ENCODE results near the gene DYNLT2B. TPM values are rescaled to one million over a fixed set of nuclear protein-coding genes. Genes with fewer than 3 reads are reported as not detected.
"Not testable (repeated sequence)": the region's sequence is repeated elsewhere in the genome, so short reads cannot be mapped to it uniquely, and the experiment has no call there.

Gene DYNLT2B
- 24.6 and 38.7 TPM in 2 replicates for total RNA-seq
- polyA plus RNA-seq, result 81.7 and 86.5 TPM in 2 replicates

- Histone ChIP-seq H3K9me3 (ENCODE audit: low read depth) (no peaks in the 10 kb centered on the region), H3K27me3 (no peaks in the 10 kb centered on the region), H3K36me3 (no peaks in the 10 kb centered on the region), H3K4me3 (peak within 1 kb of the TSS; percentile 81), H3K27ac (peak within 1 kb of the TSS; percentile 85), H3K4me1 (ENCODE audit: low read depth) (no peaks in the 10 kb centered on the region)
- DNase-seq (ENCODE audit: low read depth in 1 of 2, low spot score in 1 of 2), result peak; percentile 93 to 94
- TF ChIP-seq CTCF (IDR thresholded peaks at IDR 0.05; ENCODE audit: low read depth, low read length), result no peak
These were observed at the start of gene DYNLT2B for GRCh38 chr3:196317687-196318467. DYNLT2B (minus strand) TSS chr3:196318240; CDS start chr3:196318152, 88 bp downstream.

- Histone ChIP-seq H3K9me3 (ENCODE audit: low read depth) (no peaks in the 10 kb centered on the region), H3K4me1 (ENCODE audit: low read depth) (no peaks in the 10 kb centered on the region), H3K4me3 (no peak overlapping the region), H3K36me3 (peaks cover 38% of the 10 kb centered on the region), H3K27ac (peak overlapping the region; percentile 43), H3K27me3 (no peaks in the 10 kb centered on the region)
- TF ChIP-seq CTCF (IDR thresholded peaks at IDR 0.05; ENCODE audit: low read depth, low read length), result no peak
- no peak for DNase-seq (ENCODE audit: low read depth in 1 of 2, low spot score in 1 of 2)
These were observed 47.7 kb upstream of the DYNLT2B start for GRCh38 chr3:196365736-196366135.

- peak in 1 of 2 donors; percentile 17 for DNase-seq (ENCODE audit: low read depth in 1 of 2, low spot score in 1 of 2)
- Histone ChIP-seq H3K4me3 (no peak overlapping the region), H3K9me3 (ENCODE audit: low read depth) (no peaks in the 10 kb centered on the region), H3K36me3 (peaks cover 58% of the 10 kb centered on the region), H3K27me3 (no peaks in the 10 kb centered on the region), H3K27ac (no peak overlapping the region), H3K4me1 (ENCODE audit: low read depth) (no peaks in the 10 kb centered on the region)
- TF ChIP-seq CTCF (IDR thresholded peaks at IDR 0.05; ENCODE audit: low read depth, low read length), result no peak
These were observed 42.5 kb upstream of the DYNLT2B start for GRCh38 chr3:196360586-196360985.

- H3K4me1 ChIP-seq (ENCODE audit: low read depth); DNase-seq (ENCODE audit: low read depth in 1 of 2, low spot score in 1 of 2); H3K27ac ChIP-seq; H3K4me3 ChIP-seq; H3K9me3 ChIP-seq (ENCODE audit: low read depth); H3K27me3 ChIP-seq: not testable (repeated sequence)
- peaks cover 64% of the 10 kb centered on the region for H3K36me3 ChIP-seq
These were observed 40.5 kb upstream of the DYNLT2B start for GRCh38 chr3:196358540-196358939.

GRCh38 chr3:196357905-196358304 lies 39.9 kb upstream of the DYNLT2B start:
- no peak for DNase-seq (ENCODE audit: low read depth in 1 of 2, low spot score in 1 of 2)
- Histone ChIP-seq H3K27ac (no peak overlapping the region), H3K9me3 (ENCODE audit: low read depth) (no peaks in the 10 kb centered on the region), H3K36me3 (peaks cover 66% of the 10 kb centered on the region), H3K4me1 (ENCODE audit: low read depth) (no peaks in the 10 kb centered on the region), H3K4me3 (no peak overlapping the region), H3K27me3 (no peaks in the 10 kb centered on the region)
- TF ChIP-seq CTCF (IDR thresholded peaks at IDR 0.05; ENCODE audit: low read depth, low read length), result no peak

- Histone ChIP-seq H3K36me3 (peaks cover 59% of the 10 kb centered on the region), H3K27ac (no peak overlapping the region)
- TF ChIP-seq CTCF (IDR thresholded peaks at IDR 0.05; ENCODE audit: low read depth, low read length), result no peak
These were observed 38.5 kb upstream of the DYNLT2B start for GRCh38 chr3:196356556-196356955.

More at GRCh38 chr3:196356556-196356955, 38.5 kb upstream of the DYNLT2B start:
- Histone ChIP-seq H3K4me3 (no peak overlapping the region), H3K9me3 (ENCODE audit: low read depth) (no peaks in the 10 kb centered on the region), H3K4me1 (ENCODE audit: low read depth) (no peaks in the 10 kb centered on the region), H3K27me3 (no peaks in the 10 kb centered on the region)
- no peak for DNase-seq (ENCODE audit: low read depth in 1 of 2, low spot score in 1 of 2)
